IPS-18a (cell line): ENCODE data around the gene SLC27A2.

Experiments used
- H3K27ac ChIP-seq: one replicate; pipeline ENCODE4 v1.5.1; 2013; ENCODE audit warnings: low read length
- H3K27me3 ChIP-seq: one replicate; pipeline ENCODE4 v1.6.1; 2013; ENCODE audit warnings: mild to moderate bottlenecking, low read length; ENCODE audit not compliant: control insufficient read depth, insufficient read depth
- H3K36me3 ChIP-seq: one replicate; pipeline ENCODE4 v1.6.1; 2013; ENCODE audit warnings: low read depth, low read length; ENCODE audit not compliant: control insufficient read depth
- H3K4me1 ChIP-seq: one replicate; pipeline ENCODE4 v1.6.1; 2013; ENCODE audit warnings: low read depth, low read length; ENCODE audit not compliant: control insufficient read depth
- H3K4me3 ChIP-seq: one replicate; pipeline ENCODE4 v1.5.1; 2013; ENCODE audit warnings: low read length
- H3K9ac ChIP-seq: one replicate; pipeline ENCODE4 v1.6.1; 2013; ENCODE audit warnings: mild to moderate bottlenecking, low read length, moderate library complexity
- H3K9me3 ChIP-seq: one replicate; pipeline ENCODE4 v1.6.1; 2013; ENCODE audit warnings: low read depth, low read length; ENCODE audit not compliant: control insufficient read depth

Gene SLC27A2

DNA sequence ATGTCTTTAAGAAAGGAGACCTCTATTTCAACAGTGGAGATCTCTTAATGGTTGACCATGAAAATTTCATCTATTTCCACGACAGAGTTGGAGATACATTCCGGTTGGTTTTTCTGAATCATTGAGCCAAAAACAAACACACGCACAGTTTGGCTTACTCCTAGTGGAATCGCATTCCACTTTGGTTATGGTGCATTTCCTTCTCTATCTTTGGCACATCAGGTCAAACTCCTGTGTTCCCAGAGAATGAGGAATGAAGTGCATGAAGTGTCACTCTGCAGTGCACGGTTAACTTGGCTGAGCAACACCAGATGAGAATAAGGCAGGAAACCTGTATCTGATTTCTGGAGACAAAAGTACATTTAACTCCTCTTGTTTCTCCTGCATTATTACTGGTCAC is 45.1 kb downstream of the SLC27A2 start:
- H3K9ac ChIP-seq, result no peak overlapping the region
- H3K27me3 ChIP-seq, result no peaks in the 10 kb centered on the region
- H3K9me3 ChIP-seq, result no peaks in the 10 kb centered on the region
- no peak overlapping the region for H3K4me3 ChIP-seq
- no peak overlapping the region for H3K27ac ChIP-seq
- no peaks in the 10 kb centered on the region for H3K4me1 ChIP-seq
- no peaks in the 10 kb centered on the region for H3K36me3 ChIP-seq

DNA sequence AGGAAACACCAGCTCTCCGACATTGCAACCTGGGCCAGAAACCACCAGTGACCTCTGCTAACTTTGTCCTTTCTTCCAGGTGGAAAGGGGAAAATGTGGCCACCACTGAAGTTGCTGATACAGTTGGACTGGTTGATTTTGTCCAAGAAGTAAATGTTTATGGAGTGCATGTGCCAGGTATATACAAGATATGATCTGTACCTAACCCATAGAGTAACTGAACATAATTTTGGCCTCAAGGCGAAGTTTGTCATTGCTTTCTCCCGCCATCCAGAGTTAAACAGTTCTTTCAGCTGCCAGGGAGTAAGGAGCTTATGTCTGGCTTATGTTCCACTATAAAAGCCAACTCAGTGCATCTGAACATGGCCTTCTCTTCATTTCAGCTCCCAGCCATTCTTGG is 46.9 kb downstream of the SLC27A2 start:
- H3K4me3 ChIP-seq, result no peak overlapping the region
- no peaks in the 10 kb centered on the region for H3K4me1 ChIP-seq
- H3K27ac ChIP-seq, result no peak overlapping the region
- H3K36me3 ChIP-seq, result no peaks in the 10 kb centered on the region
- no peaks in the 10 kb centered on the region for H3K27me3 ChIP-seq
- no peak overlapping the region for H3K9ac ChIP-seq
- no peaks in the 10 kb centered on the region for H3K9me3 ChIP-seq

DNA sequence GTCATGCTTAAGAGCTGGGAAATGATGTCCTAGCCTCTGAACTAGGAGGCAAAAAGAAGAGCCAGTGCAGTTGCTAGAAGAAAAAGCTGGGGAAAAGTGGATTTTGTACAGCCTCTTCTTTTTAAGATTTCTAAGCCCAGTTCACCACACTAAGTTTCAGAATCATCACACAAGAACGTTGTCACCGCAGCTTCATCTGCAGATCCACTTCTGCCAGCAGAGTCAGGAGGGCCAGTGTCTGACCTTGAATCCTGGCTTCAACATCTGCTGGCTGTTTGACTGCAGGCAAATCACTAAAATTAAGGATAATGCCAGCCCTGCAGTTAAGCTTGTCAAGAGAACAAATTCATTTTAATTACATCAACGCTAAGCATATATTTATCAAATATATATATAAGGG is 47.3 kb downstream of the SLC27A2 start:
- H3K27ac ChIP-seq, result no peak overlapping the region
- no peaks in the 10 kb centered on the region for H3K4me1 ChIP-seq
- no peak overlapping the region for H3K9ac ChIP-seq
- H3K4me3 ChIP-seq, result no peak overlapping the region
- no peaks in the 10 kb centered on the region for H3K9me3 ChIP-seq
- no peaks in the 10 kb centered on the region for H3K27me3 ChIP-seq
- no peaks in the 10 kb centered on the region for H3K36me3 ChIP-seq

DNA sequence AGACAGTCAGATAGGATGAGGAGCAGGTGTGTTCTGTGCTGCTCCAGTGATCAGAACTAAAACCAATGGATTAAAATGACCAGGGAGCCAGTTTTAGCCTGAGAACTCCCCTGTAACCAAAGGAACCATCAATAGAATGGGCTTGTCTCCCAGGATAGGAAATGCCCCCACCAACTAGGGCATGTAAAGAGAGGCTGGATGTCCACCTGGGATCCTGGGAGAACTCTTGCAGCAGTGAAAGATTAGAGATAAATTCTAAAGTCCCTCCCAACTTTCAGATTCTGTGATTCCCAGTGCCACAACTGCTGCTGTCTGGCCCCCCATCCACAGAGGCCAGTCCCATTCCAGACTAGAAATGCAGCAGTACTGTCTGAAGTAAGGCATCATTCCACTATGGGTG is 49.8 kb downstream of the SLC27A2 start:
- Histone ChIP-seq H3K9me3 (no peaks in the 10 kb centered on the region), H3K27ac (no peak overlapping the region), H3K36me3 (no peaks in the 10 kb centered on the region)

DNA sequence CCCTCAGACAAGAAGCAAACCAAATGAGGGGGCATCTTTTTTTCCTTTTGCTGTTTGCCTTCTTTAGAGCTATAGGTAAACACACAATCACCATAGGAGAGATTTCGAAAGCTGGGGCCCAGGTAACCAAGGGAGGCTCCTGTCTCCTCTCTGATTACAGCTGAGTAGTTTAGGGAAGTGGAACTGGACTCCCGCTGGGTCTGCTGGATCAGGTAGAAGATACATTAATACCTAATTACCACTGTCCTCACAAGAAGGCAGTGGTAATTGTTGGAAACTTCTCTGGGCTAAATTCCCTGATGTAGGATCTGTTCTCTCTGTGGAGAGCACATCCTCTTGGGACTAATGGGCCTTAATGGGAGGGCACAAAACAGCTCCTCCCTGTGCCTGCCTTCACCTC is 50.8 kb downstream of the SLC27A2 start:
- Histone ChIP-seq H3K4me1 (no peaks in the 10 kb centered on the region), H3K9ac (no peak overlapping the region), H3K9me3 (no peaks in the 10 kb centered on the region), H3K36me3 (no peaks in the 10 kb centered on the region), H3K27ac (no peak overlapping the region), H3K27me3 (no peaks in the 10 kb centered on the region), H3K4me3 (no peak overlapping the region)

More for the DNA sequence above, 49.8 kb downstream of the SLC27A2 start:
- no peaks in the 10 kb centered on the region for H3K27me3 ChIP-seq
- no peak overlapping the region for H3K4me3 ChIP-seq
- no peak overlapping the region for H3K9ac ChIP-seq
- H3K4me1 ChIP-seq, result no peaks in the 10 kb centered on the region

DNA sequence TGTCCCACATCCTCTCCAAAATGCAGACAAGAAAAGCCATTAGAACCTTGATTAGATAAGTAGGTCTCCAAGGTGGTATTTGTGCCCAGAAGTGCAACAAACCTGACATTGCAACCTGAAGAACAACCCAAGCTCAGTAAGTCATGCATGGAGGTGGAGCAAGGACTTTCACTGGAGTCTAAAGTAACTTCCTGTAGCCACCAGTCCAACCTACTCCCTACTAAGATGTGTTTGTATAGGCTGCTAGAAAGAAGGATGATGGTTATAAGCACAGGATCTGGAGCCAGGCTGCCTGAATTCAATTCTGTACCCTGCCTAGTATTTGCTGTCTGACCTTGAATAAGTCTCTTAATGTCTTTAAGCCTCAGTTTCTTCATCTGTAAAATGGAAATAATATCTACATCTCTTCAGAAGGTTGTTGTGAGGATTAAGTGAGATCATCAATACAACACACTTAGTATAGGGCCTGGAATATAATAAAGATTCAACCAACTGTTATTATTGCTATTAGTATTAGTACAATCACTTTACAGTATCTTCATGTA is 51.3 kb downstream of the SLC27A2 start:
- Histone ChIP-seq H3K4me1 (no peaks in the 10 kb centered on the region), H3K4me3 (no peak overlapping the region), H3K9ac (no peak overlapping the region), H3K9me3 (no peaks in the 10 kb centered on the region), H3K36me3 (no peaks in the 10 kb centered on the region), H3K27me3 (no peaks in the 10 kb centered on the region), H3K27ac (no peak overlapping the region)

DNA sequence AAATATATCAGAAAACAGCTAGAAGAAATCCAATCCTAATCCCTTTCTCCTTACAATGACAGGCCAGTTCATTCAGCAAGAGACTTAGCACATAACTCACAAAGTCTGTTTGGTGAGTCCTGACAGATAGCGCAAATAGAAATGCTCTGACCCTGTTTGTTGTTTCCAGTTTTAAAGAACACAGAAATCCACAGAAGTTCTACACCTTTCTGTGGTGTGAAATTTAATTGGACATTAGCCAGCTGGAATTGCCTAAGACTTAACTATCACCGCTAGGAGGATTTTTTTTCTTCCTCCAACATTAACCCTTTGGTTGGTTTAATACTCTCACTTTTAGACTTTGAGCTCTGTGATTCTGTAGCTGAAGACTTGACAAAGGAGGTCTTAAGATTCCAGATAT is 52.8 kb downstream of the SLC27A2 start:
- Histone ChIP-seq H3K27me3 (no peaks in the 10 kb centered on the region), H3K9ac (no peak overlapping the region), H3K36me3 (no peaks in the 10 kb centered on the region), H3K4me3 (no peak overlapping the region), H3K9me3 (no peaks in the 10 kb centered on the region), H3K4me1 (no peaks in the 10 kb centered on the region), H3K27ac (no peak overlapping the region)

DNA sequence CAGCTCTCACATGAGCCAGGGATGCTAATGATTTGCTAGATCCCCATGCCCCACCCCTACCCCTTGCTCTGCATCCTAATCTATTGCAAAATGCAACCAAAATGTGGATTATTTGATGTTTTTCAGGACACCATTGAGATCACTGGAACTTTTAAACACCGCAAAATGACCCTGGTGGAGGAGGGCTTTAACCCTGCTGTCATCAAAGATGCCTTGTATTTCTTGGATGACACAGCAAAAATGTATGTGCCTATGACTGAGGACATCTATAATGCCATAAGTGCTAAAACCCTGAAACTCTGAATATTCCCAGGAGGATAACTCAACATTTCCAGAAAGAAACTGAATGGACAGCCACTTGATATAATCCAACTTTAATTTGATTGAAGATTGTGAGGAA is 53.8 kb downstream of the SLC27A2 start:
- H3K36me3 ChIP-seq, result no peaks in the 10 kb centered on the region
- H3K27ac ChIP-seq, result no peak overlapping the region
- H3K9ac ChIP-seq, result no peak overlapping the region
- no peaks in the 10 kb centered on the region for H3K4me1 ChIP-seq
- H3K4me3 ChIP-seq, result no peak overlapping the region
- no peaks in the 10 kb centered on the region for H3K27me3 ChIP-seq
- H3K9me3 ChIP-seq, result no peaks in the 10 kb centered on the region

DNA sequence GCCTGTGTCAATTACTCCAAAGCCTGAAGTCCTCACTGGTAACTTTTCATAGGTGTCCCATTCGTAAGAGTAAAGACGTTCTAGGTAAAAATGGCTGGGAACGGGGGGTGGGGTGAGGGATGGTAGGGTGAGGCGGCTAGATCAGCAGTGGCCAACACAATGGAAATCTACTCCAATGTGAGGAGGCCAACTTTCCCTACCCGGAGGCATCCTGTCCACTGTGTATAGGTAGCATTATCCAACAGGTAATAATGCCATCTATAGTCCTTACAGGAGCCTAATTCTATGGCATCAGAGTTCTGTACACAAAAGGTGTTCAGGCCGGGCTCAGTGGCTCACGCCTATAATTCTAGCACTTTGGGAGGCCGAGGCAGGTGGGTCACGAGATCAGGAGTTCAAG is 54.4 kb downstream of the SLC27A2 start:
- Histone ChIP-seq H3K27ac (no peak overlapping the region), H3K36me3 (no peaks in the 10 kb centered on the region), H3K27me3 (no peaks in the 10 kb centered on the region), H3K9me3 (no peaks in the 10 kb centered on the region), H3K4me1 (no peaks in the 10 kb centered on the region), H3K4me3 (no peak overlapping the region), H3K9ac (no peak overlapping the region)

DNA sequence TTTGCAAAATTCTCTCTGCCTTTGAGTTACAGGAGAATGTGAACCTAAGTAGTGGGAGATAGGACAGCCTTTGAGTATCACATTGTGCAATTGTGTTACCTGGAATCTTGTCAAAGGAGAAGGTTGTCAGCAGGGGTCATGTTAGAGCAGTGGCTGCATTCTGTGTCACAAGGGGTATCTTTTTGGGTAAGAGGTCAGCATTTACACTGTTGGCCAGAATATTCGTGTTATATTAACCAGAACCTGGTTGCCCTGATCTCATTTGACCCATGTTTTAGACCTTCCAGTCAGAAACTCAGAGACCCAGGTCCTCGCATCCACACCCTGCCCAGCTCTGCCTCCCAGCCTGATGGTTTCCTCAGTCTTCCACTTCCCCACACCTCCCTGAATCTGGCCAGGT is 56.3 kb downstream of the SLC27A2 start:
- no peaks in the 10 kb centered on the region for H3K27me3 ChIP-seq
- H3K27ac ChIP-seq, result no peak overlapping the region
- no peaks in the 10 kb centered on the region for H3K9me3 ChIP-seq
- no peak overlapping the region for H3K4me3 ChIP-seq
- H3K9ac ChIP-seq, result no peak overlapping the region
- no peaks in the 10 kb centered on the region for H3K4me1 ChIP-seq
- no peaks in the 10 kb centered on the region for H3K36me3 ChIP-seq

DNA sequence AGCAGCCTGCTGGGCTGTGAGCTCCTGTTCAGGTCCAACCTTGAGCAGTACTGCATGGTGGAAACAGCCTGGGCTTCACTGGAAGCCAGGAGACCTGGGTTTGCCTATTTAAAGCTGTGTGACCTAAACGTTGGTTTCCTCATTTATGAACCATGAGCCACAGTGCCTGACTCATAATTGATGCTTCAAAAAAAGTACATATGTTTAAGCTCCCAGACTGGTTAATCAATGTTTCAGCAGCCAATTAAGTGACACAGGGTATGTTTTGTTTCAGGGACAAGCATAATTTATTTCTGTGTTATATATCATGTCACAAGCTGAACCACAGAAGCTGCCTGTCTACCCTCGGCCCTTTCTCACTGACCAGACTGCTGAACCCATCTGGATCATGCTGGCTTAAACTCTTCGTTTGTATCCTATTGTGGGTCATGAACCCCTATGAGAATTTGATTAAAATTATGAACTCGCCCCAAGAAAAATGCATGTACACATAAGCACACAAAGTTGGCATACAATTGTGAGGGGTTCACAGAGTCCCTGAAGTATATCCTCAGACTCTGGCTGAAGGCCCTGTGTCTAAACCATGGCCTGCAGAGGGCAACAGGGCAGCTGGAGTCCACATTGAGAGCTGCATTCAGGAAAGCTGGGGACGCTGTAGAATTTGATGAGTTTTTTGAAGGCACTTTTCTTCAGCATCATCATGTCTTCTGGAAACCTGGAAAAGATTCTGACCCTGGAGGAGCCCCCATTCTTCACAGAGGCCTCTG is 59.9 kb downstream of the SLC27A2 start:
- Histone ChIP-seq H3K36me3 (no peaks in the 10 kb centered on the region), H3K27ac (no peak overlapping the region)

DNA sequence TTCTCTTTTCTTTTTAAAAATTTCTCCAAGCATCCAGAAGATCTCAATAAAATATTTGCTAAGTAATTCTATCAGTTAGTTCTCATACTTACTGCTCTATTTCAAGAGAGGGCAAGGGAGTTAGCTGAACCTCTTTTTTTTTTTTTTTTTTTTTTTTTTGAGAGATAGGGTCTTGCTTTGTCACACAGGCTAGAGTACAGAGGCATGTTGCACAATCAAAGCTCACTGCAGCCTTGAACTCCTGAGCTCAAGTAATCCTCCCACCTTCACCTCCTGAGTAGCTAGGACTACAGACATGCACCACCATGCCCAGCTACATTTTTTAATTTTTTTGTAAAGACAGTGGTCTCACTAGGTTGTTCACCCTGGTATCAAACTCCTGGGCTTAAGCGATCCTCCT is 62.2 kb downstream of the SLC27A2 start:
- H3K9ac ChIP-seq, result no peak overlapping the region
- no peaks in the 10 kb centered on the region for H3K9me3 ChIP-seq
- H3K27me3 ChIP-seq, result no peaks in the 10 kb centered on the region
- H3K36me3 ChIP-seq, result no peaks in the 10 kb centered on the region
- no peak overlapping the region for H3K27ac ChIP-seq
- H3K4me3 ChIP-seq, result no peak overlapping the region
- H3K4me1 ChIP-seq, result no peaks in the 10 kb centered on the region

More for the DNA sequence above, 59.9 kb downstream of the SLC27A2 start:
- Histone ChIP-seq H3K27me3 (no peaks in the 10 kb centered on the region), H3K9me3 (no peaks in the 10 kb centered on the region), H3K4me1 (no peaks in the 10 kb centered on the region), H3K4me3 (no peak overlapping the region), H3K9ac (no peak overlapping the region)
